Measurements from ENCODE around the gene CELF3. TPM values are rescaled to one million over a fixed set of nuclear protein-coding genes. Genes with fewer than 3 reads are reported as not detected.

Gene CELF3
- total and polyA plus RNA-seq, 2 experiments from 2014 or later: 0.31 to 0.58 TPM

DNA sequence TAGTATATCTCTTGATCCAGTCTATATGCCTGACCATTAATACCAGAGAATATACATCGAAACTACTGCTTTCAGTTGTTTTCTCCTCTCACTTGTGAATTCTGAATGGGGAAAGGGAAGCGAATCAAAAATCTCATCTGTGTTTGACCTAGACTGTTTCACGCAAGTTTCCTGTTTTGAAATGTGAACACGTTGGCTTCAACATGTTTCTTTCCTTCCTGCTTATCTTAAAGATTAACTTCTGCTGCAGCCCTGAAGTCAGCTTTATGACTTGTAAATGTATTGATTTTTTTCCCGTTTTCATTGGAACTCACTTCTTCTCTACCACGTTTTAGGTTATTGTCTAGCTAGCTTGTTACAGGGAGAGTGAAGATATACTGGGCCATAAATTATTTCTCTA lies 54.9 kb downstream of the CELF3 start:
- H3F3A ChIP-seq (replicated peaks; ENCODE audit: low read depth): no peaks in the 10 kb centered on the region
- no peaks in the 10 kb centered on the region for H3K9me3 Mint-ChIP-seq
- no peak overlapping the region for H3K4me2 ChIP-seq
- no peaks in the 10 kb centered on the region for H3K27me3 Mint-ChIP-seq (ENCODE audit: insufficient read depth, low read depth, poor library complexity)
- peaks cover 29% of the 10 kb centered on the region for H3K36me3 Mint-ChIP-seq (ENCODE audit: low read depth)
- no peak overlapping the region for H3K4me3 Mint-ChIP-seq
- ATAC-seq (no peak), DNase-seq (ENCODE audit: low spot score) (no peak)
- 0 out of 2 replicates have a peak, but pooled peaks cover 3% of the 10 kb centered on the region for H3K4me1 ChIP-seq (ENCODE audit: insufficient read depth)
- no peaks in the 10 kb centered on the region for H3K79me2 ChIP-seq (replicated peaks; ENCODE audit: insufficient read depth)
- no peak overlapping the region for H3K27ac Mint-ChIP-seq
- peaks cover 6% of the 10 kb centered on the region; the same call in 1 of the 2 replicates for H3K36me3 ChIP-seq (ENCODE audit: insufficient read depth)
- no peaks in the 10 kb centered on the region for H4K20me1 ChIP-seq (replicated peaks; ENCODE audit: insufficient read depth)
- H3K4me1 Mint-ChIP-seq: no peaks in the 10 kb centered on the region
- no peak overlapping the region for H3K4me3 ChIP-seq
- H2AFZ ChIP-seq: no peak overlapping the region
- no peaks in the 10 kb centered on the region for H3K9me2 ChIP-seq (ENCODE audit: insufficient read depth)
- no peaks in the 10 kb centered on the region for H3K27me3 ChIP-seq (ENCODE audit: insufficient read depth)
- H3K27ac ChIP-seq (ENCODE audit: low read depth): no peak overlapping the region
- TF ChIP-seq JUNB (IDR thresholded peaks at IDR 0.05; ENCODE audit: unreplicated experiment) (no peak), EZH2 (IDR thresholded peaks at IDR 0.05; ENCODE audit: low read depth, unreplicated experiment) (no peak), EZH2phosphoT487 (IDR thresholded peaks at IDR 0.05; ENCODE audit: unreplicated experiment) (no peak), ZNF331 (CRISPR knock-in tag; IDR thresholded peaks at IDR 0.05; ENCODE audit: low read depth) (no peak), NANOG (IDR thresholded peaks at IDR 0.05; ENCODE audit: borderline replicate concordance) (no peak)
- TF ChIP-seq, protein P1, sequence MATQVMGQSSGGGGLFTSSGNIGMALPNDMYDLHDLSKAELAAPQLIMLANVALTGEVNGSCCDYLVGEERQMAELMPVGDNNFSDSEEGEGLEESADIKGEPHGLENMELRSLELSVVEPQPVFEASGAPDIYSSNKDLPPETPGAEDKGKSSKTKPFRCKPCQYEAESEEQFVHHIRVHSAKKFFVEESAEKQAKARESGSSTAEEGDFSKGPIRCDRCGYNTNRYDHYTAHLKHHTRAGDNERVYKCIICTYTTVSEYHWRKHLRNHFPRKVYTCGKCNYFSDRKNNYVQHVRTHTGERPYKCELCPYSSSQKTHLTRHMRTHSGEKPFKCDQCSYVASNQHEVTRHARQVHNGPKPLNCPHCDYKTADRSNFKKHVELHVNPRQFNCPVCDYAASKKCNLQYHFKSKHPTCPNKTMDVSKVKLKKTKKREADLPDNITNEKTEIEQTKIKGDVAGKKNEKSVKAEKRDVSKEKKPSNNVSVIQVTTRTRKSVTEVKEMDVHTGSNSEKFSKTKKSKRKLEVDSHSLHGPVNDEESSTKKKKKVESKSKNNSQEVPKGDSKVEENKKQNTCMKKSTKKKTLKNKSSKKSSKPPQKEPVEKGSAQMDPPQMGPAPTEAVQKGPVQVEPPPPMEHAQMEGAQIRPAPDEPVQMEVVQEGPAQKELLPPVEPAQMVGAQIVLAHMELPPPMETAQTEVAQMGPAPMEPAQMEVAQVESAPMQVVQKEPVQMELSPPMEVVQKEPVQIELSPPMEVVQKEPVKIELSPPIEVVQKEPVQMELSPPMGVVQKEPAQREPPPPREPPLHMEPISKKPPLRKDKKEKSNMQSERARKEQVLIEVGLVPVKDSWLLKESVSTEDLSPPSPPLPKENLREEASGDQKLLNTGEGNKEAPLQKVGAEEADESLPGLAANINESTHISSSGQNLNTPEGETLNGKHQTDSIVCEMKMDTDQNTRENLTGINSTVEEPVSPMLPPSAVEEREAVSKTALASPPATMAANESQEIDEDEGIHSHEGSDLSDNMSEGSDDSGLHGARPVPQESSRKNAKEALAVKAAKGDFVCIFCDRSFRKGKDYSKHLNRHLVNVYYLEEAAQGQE (IDR thresholded peaks at IDR 0.05; ENCODE audit: unreplicated experiment): no peak
- TF ChIP-seq, protein P2, sequence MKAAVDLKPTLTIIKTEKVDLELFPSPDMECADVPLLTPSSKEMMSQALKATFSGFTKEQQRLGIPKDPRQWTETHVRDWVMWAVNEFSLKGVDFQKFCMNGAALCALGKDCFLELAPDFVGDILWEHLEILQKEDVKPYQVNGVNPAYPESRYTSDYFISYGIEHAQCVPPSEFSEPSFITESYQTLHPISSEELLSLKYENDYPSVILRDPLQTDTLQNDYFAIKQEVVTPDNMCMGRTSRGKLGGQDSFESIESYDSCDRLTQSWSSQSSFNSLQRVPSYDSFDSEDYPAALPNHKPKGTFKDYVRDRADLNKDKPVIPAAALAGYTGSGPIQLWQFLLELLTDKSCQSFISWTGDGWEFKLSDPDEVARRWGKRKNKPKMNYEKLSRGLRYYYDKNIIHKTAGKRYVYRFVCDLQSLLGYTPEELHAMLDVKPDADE (IDR thresholded peaks at IDR 0.05): no peak
- TF ChIP-seq, protein P3, sequence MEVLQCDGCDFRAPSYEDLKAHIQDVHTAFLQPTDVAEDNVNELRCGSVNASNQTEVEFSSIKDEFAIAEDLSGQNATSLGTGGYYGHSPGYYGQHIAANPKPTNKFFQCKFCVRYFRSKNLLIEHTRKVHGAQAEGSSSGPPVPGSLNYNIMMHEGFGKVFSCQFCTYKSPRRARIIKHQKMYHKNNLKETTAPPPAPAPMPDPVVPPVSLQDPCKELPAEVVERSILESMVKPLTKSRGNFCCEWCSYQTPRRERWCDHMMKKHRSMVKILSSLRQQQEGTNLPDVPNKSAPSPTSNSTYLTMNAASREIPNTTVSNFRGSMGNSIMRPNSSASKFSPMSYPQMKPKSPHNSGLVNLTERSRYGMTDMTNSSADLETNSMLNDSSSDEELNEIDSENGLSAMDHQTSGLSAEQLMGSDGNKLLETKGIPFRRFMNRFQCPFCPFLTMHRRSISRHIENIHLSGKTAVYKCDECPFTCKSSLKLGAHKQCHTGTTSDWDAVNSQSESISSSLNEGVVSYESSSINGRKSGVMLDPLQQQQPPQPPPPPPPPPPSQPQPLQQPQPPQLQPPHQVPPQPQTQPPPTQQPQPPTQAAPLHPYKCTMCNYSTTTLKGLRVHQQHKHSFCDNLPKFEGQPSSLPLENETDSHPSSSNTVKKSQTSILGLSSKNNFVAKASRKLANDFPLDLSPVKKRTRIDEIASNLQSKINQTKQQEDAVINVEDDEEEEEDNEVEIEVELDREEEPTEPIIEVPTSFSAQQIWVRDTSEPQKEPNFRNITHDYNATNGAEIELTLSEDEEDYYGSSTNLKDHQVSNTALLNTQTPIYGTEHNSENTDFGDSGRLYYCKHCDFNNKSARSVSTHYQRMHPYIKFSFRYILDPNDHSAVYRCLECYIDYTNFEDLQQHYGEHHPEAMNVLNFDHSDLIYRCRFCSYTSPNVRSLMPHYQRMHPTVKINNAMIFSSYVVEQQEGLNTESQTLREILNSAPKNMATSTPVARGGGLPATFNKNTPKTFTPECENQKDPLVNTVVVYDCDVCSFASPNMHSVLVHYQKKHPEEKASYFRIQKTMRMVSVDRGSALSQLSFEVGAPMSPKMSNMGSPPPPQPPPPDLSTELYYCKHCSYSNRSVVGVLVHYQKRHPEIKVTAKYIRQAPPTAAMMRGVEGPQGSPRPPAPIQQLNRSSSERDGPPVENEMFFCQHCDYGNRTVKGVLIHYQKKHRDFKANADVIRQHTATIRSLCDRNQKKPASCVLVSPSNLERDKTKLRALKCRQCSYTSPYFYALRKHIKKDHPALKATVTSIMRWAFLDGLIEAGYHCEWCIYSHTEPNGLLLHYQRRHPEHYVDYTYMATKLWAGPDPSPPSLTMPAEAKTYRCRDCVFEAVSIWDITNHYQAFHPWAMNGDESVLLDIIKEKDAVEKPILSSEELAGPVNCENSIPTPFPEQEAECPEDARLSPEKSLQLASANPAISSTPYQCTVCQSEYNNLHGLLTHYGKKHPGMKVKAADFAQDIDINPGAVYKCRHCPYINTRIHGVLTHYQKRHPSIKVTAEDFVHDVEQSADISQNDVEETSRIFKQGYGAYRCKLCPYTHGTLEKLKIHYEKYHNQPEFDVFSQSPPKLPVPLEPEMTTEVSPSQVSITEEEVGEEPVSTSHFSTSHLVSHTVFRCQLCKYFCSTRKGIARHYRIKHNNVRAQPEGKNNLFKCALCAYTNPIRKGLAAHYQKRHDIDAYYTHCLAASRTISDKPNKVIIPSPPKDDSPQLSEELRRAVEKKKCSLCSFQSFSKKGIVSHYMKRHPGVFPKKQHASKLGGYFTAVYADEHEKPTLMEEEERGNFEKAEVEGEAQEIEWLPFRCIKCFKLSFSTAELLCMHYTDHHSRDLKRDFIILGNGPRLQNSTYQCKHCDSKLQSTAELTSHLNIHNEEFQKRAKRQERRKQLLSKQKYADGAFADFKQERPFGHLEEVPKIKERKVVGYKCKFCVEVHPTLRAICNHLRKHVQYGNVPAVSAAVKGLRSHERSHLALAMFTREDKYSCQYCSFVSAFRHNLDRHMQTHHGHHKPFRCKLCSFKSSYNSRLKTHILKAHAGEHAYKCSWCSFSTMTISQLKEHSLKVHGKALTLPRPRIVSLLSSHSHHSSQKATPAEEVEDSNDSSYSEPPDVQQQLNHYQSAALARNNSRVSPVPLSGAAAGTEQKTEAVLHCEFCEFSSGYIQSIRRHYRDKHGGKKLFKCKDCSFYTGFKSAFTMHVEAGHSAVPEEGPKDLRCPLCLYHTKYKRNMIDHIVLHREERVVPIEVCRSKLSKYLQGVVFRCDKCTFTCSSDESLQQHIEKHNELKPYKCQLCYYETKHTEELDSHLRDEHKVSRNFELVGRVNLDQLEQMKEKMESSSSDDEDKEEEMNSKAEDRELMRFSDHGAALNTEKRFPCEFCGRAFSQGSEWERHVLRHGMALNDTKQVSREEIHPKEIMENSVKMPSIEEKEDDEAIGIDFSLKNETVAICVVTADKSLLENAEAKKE (CRISPR knock-in tag; IDR thresholded peaks at IDR 0.05): no peak
